ENCODE results near the gene PER2. TPM values are rescaled to one million over a fixed set of nuclear protein-coding genes. Genes with fewer than 3 reads are reported as not detected.
"Not testable (repeated sequence)": the region's sequence is repeated elsewhere in the genome, so short reads cannot be mapped to it uniquely, and the experiment has no call there.

The PER2 gene
- total RNA-seq (10 to 100 TPM in 3 of 10 donors, 1 to 10 TPM in 7; 3.1 to 19.0 (median 8.0) TPM), polyA plus RNA-seq (1 to 10 TPM; 1.4 to 4.5 TPM)
- long read RNA-seq, donor 1, partial matches to known transcripts: 1 of 3 reads
- long read RNA-seq, donor 1, other reads (novel, unspliced or antisense): 2 of 3 reads
- long read RNA-seq, donor 2, partial matches to known transcripts: 2 of 4 reads
- long read RNA-seq, donor 2, other reads (novel, unspliced or antisense): 2 of 4 reads
- long read RNA-seq, donor 3, partial matches to known transcripts: 1 of 3 reads
- long read RNA-seq, donor 3, other reads (novel, unspliced or antisense): 2 of 3 reads

- Histone ChIP-seq H3K27ac (peak within 1 kb of the TSS; percentile 55 to 97 (median 90)), H3K4me1 (peaks cover 2 to 71% (median 56%) of the 10 kb centered on the region in 9 donors), H3K36me3 (no peaks in the 10 kb centered on the region), H3K4me3 (peak within 1 kb of the TSS; percentile 40 to 99 (median 79)), H3K27me3 (no peaks in the 10 kb centered on the region), H3K9me3 (no peaks in the 10 kb centered on the region)
- intact Hi-C loops (cut with DNase I): loop anchor here in 1 of 10 donors (2.0 kb wide), 1 partner anchor 33 kb away; the partner anchor contains the start of gene TRAF3IP1
- DNase-seq: peak; percentile 58 to 69
- WGBS, 2 donors: 1 to 2% methylated on average over 57 to 65 of the region's 65 CpGs
- ATAC-seq: peak; percentile 5 to 49 (median 22)
- TF ChIP-seq CTCF (IDR thresholded peaks at IDR 0.05): peak in 5 of 9 donors; percentile 16 to 35 (median 27)
These were observed at the start of gene PER2 for GRCh38 chr2:238287737-238288649. TSS of gene PER2 (minus strand) at chr2:238288610. CDS start at chr2:238277936, 10,674 bp downstream.

DNA sequence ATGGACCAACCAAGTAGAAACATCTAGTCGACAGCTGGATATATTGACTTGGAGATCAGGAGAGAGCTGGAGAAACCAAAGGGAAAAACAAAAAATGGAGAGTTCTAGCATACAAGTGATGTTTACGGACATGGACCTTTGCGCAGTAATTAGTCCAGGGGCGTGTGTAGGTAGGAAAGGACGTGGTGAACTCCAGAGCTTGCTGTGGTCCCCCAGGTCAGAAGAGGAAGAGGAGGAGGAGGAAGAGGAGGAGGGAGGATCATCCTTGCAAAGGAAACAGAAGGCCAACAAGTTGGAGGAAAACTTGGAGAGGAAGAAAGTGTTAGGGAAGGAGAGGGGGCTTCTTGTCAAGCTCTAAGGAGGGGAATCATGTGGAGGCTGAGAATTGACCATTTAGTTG lies 49.4 kb upstream of the PER2 start:
- DNase-seq (no peak), ATAC-seq (no peak)
- Histone ChIP-seq H3K27ac (no peak overlapping the region), H3K4me1 (peaks cover 0 to 17% (median 0%) of the 10 kb centered on the region in 9 donors), H3K27me3 (no peaks in the 10 kb centered on the region), H3K9me3 (no peaks in the 10 kb centered on the region), H3K36me3 (peaks cover 0 to 51% (median 2%) of the 10 kb centered on the region in 9 donors), H3K4me3 (no peak overlapping the region)
- WGBS, 2 donors: 83 to 84% methylated on average over 5 of the region's 5 CpGs
- intact Hi-C loops (cut with DNase I): no loop called here
- TF ChIP-seq CTCF (IDR thresholded peaks at IDR 0.05): no peak

DNA sequence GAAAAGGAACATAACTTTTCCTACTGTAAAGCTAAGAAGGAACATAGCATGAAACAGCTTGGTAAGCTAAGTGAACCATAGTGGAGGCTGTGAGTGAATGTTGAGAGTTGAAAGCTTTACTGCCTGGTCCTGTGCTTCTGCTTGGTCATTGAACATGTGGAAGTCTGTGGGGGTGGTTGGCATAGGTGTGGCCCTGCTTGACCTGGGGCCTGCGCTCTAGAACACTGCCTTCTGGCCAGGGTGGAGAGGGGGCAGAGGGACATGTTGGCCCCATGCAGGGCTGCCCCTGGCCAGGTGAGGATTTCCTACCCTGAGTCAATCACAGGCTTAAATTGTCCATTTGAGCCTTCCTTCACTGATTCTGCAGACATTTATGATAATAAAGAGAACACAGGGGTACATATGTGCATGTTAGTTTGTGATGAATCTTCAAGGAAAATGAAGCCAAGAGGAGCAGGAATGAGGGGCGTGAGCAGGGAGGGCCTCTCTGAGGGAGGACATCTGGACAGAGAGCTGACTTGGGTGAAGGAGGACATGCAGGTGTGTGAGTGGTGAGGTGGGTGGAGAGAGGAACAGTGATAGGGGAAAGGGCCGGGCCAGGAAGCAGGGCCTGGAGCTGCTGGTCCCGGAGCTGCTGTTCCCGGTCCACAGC lies 48.5 kb upstream of the PER2 start:
- Histone ChIP-seq H3K4me3 (no peak overlapping the region), H3K9me3 (no peaks in the 10 kb centered on the region), H3K4me1 (peaks cover 0 to 17% (median 0%) of the 10 kb centered on the region in 9 donors), H3K36me3 (peaks cover 0 to 49% (median 2%) of the 10 kb centered on the region in 9 donors), H3K27me3 (no peaks in the 10 kb centered on the region), H3K27ac (no peak overlapping the region)
- DNase-seq (no peak), ATAC-seq (no peak)
- 88 to 93% methylated on average over 5 of the region's 5 CpGs for WGBS, 2 donors
- TF ChIP-seq CTCF (IDR thresholded peaks at IDR 0.05): no peak
- intact Hi-C loops (cut with DNase I): no loop called here

DNA sequence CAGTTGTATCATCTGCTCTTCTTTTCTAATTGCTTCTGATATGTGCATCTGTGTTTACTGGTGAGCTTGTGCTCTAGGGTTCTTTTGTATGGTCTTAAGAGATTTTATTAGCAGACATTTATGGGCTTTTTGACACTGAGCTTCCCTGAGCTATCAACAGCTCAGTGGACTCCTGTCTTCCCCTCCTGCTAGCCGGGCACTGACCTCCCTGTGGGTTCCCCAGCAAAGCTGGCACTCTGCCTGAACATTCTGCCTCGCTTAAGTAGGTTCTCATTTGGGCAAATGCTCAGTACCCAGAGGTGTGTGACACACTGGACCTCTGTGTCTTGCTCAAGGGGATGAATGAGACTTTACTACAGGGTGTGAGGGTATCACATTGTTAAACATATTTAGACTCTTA lies 47.7 kb upstream of the PER2 start:
- H3K9me3 ChIP-seq: no peaks in the 10 kb centered on the region
- H3K4me1 ChIP-seq: peaks cover 0 to 17% (median 0%) of the 10 kb centered on the region in 9 donors
- intact Hi-C loops (cut with DNase I): no loop called here
- no peaks in the 10 kb centered on the region for H3K27me3 ChIP-seq
- no peak overlapping the region for H3K4me3 ChIP-seq
- DNase-seq (peak; percentile 33 to 65), ATAC-seq (peak; percentile 62 to 92 (median 84))
- no peak overlapping the region for H3K27ac ChIP-seq
- WGBS, 2 donors: 48 to 61% methylated on average over 2 of the region's 2 CpGs
- peaks cover 0 to 56% (median 2%) of the 10 kb centered on the region in 9 donors for H3K36me3 ChIP-seq
- no peak for TF ChIP-seq CTCF (IDR thresholded peaks at IDR 0.05)

- WGBS, 2 donors: 96 to 98% methylated on average over 8 of the region's 8 CpGs
- H3K27me3 ChIP-seq; H3K27ac ChIP-seq; ATAC-seq; intact Hi-C loops (cut with DNase I); H3K9me3 ChIP-seq; DNase-seq; H3K4me3 ChIP-seq: not testable (repeated sequence)
- peaks cover 0 to 59% (median 2%) of the 10 kb centered on the region in 9 donors for H3K36me3 ChIP-seq
- peaks cover 0 to 17% (median 0%) of the 10 kb centered on the region in 9 donors for H3K4me1 ChIP-seq
These were observed 47.2 kb upstream of the PER2 start for GRCh38 chr2:238335591-238335990.
